ENCODE results near the gene CD302. TPM values are rescaled to one million over a fixed set of nuclear protein-coding genes. Genes with fewer than 3 reads are reported as not detected.

The CD302 gene, protein sequence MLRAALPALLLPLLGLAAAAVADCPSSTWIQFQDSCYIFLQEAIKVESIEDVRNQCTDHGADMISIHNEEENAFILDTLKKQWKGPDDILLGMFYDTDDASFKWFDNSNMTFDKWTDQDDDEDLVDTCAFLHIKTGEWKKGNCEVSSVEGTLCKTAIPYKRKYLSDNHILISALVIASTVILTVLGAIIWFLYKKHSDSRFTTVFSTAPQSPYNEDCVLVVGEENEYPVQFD
- total RNA-seq, result 109 TPM
- long read RNA-seq, transcript CD302-201 (6 exons, 3,741 nt), result major isoform, 102 of 148 reads
- long read RNA-seq, transcript CD302-204 (5 exons, 3,866 nt), result minor isoform, 22 of 148 reads
- long read RNA-seq, partial matches to known transcripts, result 3 of 148 reads
- long read RNA-seq, other reads (novel, unspliced or antisense), result 21 of 148 reads

DNA sequence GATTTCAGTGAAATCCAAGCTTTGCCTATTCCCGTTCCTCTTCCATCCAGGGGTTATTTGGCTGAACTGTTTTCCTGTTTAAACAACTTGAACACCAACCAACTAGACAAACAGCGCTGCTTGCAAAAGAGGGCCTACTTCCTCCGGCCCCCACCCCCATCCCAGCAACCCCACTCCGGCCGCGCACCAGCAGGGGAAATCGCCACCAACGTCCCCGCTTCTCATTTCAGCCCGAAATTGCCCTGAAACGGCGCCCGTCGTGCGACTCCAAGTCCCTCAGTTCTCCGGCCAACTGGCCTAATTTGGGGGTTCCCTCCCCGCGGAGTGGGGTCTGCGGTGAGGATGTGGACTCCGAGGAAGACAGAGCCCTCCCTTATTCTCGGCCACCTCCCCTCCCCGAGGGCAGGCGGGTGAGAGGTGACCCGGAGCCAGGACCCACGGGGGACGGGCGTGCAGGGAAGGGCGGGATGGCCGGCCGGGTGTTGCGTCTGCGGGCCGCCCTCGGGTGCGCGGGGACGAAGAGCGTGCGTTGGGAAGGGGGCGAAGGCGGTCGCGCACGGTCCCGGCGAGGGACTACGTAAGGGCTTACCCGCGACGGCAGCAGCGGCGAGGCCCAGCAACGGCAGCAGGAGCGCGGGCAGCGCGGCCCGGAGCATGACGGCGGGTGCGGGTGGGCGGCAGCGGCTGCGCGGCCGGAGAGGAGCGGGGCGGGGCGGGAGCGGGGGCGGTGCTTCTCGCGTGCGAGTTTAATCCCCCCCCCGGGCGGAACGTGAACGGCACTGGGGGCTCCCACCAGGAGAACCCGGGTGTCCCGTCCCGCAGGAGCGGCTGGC is at the start of gene CD302:
CD302 (minus strand) TSS at position 666 of the 833 bp plus-strand sequence; CDS start at position 656, 10 bp downstream.
- intact Hi-C loops (cut with DNase I), result no loop called here
- TF ChIP-seq, protein P1, sequence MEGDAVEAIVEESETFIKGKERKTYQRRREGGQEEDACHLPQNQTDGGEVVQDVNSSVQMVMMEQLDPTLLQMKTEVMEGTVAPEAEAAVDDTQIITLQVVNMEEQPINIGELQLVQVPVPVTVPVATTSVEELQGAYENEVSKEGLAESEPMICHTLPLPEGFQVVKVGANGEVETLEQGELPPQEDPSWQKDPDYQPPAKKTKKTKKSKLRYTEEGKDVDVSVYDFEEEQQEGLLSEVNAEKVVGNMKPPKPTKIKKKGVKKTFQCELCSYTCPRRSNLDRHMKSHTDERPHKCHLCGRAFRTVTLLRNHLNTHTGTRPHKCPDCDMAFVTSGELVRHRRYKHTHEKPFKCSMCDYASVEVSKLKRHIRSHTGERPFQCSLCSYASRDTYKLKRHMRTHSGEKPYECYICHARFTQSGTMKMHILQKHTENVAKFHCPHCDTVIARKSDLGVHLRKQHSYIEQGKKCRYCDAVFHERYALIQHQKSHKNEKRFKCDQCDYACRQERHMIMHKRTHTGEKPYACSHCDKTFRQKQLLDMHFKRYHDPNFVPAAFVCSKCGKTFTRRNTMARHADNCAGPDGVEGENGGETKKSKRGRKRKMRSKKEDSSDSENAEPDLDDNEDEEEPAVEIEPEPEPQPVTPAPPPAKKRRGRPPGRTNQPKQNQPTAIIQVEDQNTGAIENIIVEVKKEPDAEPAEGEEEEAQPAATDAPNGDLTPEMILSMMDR (IDR thresholded peaks at IDR 0.05), result no peak
- H3K27me3 ChIP-seq, result no peaks in the 10 kb centered on the region
- peak; percentile 93 for DNase-seq
- H3K4me1 ChIP-seq, result peaks cover 27% of the 10 kb centered on the region
- H3K27ac ChIP-seq, result peak within 1 kb of the TSS; percentile 97
- peak; percentile 92 for ATAC-seq
- H3K4me3 ChIP-seq, result peak within 1 kb of the TSS; percentile 91
- H3K9me3 ChIP-seq, result no peaks in the 10 kb centered on the region
- no peaks in the 10 kb centered on the region for H3K36me3 ChIP-seq

DNA sequence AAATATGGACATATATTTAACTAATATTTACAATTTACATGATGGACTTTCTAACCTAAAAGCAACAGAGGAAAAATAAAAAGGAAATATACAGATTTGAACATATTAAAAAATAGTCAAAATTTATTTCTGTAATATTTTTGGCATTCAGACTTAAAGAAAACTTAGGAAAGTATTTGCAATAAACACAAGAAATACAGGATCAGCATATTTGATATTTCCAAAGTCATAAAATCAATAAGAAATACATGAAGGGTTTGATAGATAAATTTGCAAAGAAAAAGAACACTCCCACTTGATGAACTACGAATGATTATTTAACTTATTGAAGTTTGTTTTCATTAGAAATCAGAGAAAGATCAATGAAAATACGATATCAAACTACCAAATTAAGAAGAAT is 48.6 kb upstream of the CD302 start:
- Histone ChIP-seq H3K27ac (no peak overlapping the region), H3K27me3 (no peaks in the 10 kb centered on the region), H3K9me3 (no peaks in the 10 kb centered on the region), H3K36me3 (no peaks in the 10 kb centered on the region), H3K4me3 (no peak overlapping the region), H3K4me1 (no peaks in the 10 kb centered on the region)
- intact Hi-C loops (cut with DNase I), result no loop called here
- DNase-seq (no peak), ATAC-seq (no peak)
- TF ChIP-seq, protein P1 (IDR thresholded peaks at IDR 0.05), result no peak

DNA sequence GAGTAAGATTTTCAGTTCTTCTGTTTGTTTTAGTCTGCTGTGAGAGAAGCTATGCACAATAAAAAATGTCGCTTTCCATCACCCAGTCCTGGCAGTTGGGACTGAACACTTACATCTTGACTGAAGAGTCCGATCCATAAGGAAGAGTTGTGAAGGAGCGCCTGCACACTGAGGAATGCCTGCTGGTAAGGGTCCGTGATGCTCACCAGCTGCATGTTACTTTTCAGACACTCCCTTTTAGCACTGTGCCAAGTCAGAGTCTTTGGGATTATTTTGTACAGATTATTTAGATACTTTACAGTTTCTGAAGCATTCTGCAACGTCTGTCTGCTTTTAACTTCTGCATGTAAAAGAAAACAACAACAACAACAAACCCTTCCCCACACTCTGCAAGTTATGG is 42.6 kb upstream of the CD302 start:
- Histone ChIP-seq H3K27me3 (no peaks in the 10 kb centered on the region), H3K27ac (no peak overlapping the region), H3K9me3 (no peaks in the 10 kb centered on the region), H3K36me3 (no peaks in the 10 kb centered on the region), H3K4me3 (no peak overlapping the region), H3K4me1 (no peaks in the 10 kb centered on the region)
- DNase-seq (no peak), ATAC-seq (no peak)
- intact Hi-C loops (cut with DNase I), result no loop called here
- TF ChIP-seq, protein P1 (IDR thresholded peaks at IDR 0.05), result no peak

DNA sequence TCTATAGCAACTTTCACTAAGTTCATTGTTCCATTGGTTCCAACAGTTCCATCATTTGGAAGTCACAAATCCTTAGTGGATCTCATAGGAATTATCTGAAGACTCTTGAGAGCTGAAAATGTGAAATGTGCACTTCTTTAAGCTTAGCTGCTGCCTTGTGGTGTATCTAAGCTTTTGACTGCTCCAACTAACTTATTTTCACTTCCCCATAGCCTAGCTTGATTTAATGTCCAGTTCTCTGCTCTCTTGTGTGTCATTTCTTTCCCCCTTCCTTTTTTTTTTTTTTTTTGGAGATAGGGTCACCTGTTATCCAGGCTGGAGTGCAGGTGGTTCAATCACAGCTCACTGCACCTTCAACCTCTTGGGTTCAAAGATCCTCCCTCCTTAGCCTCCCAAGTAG is 34.9 kb upstream of the CD302 start:
- TF ChIP-seq, protein P1 (IDR thresholded peaks at IDR 0.05), result no peak
- Histone ChIP-seq H3K27me3 (no peaks in the 10 kb centered on the region), H3K27ac (no peak overlapping the region), H3K4me3 (no peak overlapping the region), H3K9me3 (no peaks in the 10 kb centered on the region), H3K36me3 (no peaks in the 10 kb centered on the region), H3K4me1 (no peaks in the 10 kb centered on the region)
- intact Hi-C loops (cut with DNase I), result no loop called here
- DNase-seq, result no peak
- ATAC-seq, result peak; percentile 38

DNA sequence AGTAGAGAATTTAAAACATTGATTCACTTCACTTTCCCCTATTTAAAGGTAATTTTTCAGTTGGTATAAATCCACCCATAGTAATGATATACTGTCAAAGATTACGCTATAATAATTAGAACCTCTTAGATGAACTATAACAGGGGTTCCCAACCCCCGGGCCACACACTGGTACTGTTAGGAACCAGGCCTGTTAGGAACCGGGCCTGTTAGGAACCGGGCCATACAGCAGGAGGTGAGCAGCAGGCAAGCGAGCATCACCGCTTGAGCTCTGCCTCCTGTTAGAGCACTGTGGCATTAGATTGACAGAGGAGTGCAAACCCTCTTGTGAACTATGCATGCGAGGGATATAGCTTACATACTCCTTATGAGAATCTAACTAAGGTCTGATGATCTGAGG is 34.0 kb upstream of the CD302 start:
- no peaks in the 10 kb centered on the region for H3K4me1 ChIP-seq
- DNase-seq, result no peak
- no peak overlapping the region for H3K27ac ChIP-seq
- no peaks in the 10 kb centered on the region for H3K36me3 ChIP-seq
- H3K27me3 ChIP-seq, result no peaks in the 10 kb centered on the region
- no peak overlapping the region for H3K4me3 ChIP-seq
- TF ChIP-seq, protein P1 (IDR thresholded peaks at IDR 0.05), result no peak
- no peak for ATAC-seq
- intact Hi-C loops (cut with DNase I), result no loop called here
- H3K9me3 ChIP-seq, result no peaks in the 10 kb centered on the region

Data from upper lobe of right lung (tissue), 1 donor.